22Rv1 (cell line): ENCODE measurements around the gene SHISA5.

Experiments
- H3K27ac ChIP-seq: fragments of 450-650 bp; 2 replicates; pipeline ENCODE4 v1.5.1; 2017
- ZFX ChIP-seq: fragments of 450-650 bp; IDR thresholded peaks from 2 replicates; pipeline ENCODE4 v1.6.1; 2017; ENCODE audit warnings: antibody characterized with exemption, borderline replicate concordance
- TF ChIP-seq, protein P1 (sequence below): fragments of 450-650 bp; IDR thresholded peaks from 2 replicates; pipeline ENCODE4 v1.5.1; 2017; ENCODE audit warnings: mild to moderate bottlenecking

The SHISA5 gene

GRCh38 chr3:48428572-48429316, 75.2 kb downstream of the SHISA5 start:
- no peak for TF ChIP-seq ZFX
- TF ChIP-seq, protein P1, sequence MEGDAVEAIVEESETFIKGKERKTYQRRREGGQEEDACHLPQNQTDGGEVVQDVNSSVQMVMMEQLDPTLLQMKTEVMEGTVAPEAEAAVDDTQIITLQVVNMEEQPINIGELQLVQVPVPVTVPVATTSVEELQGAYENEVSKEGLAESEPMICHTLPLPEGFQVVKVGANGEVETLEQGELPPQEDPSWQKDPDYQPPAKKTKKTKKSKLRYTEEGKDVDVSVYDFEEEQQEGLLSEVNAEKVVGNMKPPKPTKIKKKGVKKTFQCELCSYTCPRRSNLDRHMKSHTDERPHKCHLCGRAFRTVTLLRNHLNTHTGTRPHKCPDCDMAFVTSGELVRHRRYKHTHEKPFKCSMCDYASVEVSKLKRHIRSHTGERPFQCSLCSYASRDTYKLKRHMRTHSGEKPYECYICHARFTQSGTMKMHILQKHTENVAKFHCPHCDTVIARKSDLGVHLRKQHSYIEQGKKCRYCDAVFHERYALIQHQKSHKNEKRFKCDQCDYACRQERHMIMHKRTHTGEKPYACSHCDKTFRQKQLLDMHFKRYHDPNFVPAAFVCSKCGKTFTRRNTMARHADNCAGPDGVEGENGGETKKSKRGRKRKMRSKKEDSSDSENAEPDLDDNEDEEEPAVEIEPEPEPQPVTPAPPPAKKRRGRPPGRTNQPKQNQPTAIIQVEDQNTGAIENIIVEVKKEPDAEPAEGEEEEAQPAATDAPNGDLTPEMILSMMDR, result no peak
- H3K27ac ChIP-seq, result peak overlapping the region; percentile 94

DNA sequence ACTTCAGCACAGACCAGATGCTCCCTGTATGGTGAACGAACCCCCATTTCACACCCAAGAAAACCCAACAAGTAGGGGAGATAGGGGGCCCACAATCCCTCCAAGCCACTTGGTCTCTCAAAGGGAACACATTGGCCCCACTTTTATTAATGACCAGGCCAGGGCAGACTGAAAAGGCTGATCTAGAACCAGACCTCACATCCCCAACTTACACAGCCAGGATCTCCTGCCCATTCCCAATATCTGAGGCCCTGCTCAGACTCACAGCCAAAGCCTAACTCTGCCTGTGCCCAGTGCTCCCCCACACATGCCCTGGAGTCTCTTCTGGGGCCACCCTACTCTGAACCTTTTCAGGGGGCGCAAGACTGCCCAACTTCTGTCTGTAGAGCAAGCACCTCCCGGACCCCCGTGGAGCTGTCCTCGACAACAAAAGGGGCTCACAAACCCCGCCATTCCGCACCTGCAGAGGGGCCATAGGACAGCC, 75.8 kb downstream of the SHISA5 start:
- TF ChIP-seq, protein P1, result no peak
- TF ChIP-seq ZFX, result no peak
- peak overlapping the region; percentile 94 for H3K27ac ChIP-seq

GRCh38 chr3:48427630-48427962, 76.4 kb downstream of the SHISA5 start:
- H3K27ac ChIP-seq, result peak overlapping the region; percentile 94
- TF ChIP-seq, protein P1, result no peak
- no peak for TF ChIP-seq ZFX

- TF ChIP-seq ZFX, result no peak
- TF ChIP-seq, protein P1, result no peak
- H3K27ac ChIP-seq, result peak overlapping the region; percentile 94; the same call in 1 of the 2 replicates
Measured at GRCh38 chr3:48426944-48427629, 76.9 kb downstream of the SHISA5 start.

DNA sequence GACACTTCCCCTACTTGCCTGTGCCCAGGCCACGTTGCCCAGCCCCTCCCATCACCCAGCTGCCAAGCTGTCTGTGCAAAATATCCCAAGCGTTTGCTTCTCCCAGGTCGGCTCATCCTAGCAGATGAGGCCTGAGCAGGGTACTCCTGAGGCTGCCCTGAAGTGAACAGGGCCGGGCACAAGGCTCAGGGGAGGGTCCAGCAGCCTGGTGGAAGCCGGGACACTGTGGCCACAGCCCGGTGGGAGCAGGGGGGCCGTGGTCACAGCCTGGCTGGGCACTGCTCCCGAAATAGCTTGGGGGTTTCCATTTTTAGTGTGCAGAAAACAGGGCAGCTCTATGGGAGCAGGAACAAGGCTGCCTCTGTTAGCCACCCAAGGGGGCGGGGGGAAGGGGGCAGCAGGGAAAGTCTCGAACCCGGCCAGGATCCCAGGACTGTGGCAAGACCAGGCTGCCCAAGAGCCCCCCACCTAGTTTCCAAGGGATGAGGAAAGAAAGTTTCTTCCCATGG, 77.5 kb downstream of the SHISA5 start:
- H3K27ac ChIP-seq, result no peak overlapping the region
- TF ChIP-seq ZFX, result no peak
- TF ChIP-seq, protein P1, result no peak

DNA sequence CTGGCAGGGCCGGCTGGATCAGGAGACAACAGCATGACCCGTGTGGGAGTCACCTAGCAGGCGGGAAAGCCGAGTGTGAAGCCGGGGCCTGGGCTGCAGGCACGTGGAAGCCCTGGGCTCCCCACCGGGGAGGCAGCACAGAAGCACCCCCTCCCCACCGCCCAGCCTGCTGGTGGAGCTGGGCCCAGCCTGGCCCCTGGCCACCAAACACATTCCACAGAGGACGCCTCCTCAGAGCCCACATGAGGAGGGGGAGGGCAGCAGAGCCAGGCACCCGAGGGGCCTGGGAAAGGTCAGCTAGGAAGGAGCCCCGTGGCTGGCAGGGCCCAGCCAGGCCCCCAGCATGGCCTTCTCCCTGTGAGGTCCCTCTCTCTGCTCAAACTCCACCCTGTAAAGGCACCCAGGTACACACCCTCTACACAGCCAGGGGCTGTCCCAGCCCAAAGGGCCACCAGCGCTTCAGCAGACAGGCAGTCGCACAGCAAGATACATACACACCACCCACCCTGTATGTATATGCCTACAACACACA, 78.6 kb downstream of the SHISA5 start:
- TF ChIP-seq ZFX, result no peak
- TF ChIP-seq, protein P1, result no peak
- H3K27ac ChIP-seq, result no peak overlapping the region
